GM21528 (cell line): ENCODE data around the gene PPP3CA.
"Not testable (repeated sequence)": the region's sequence is repeated elsewhere in the genome, so short reads cannot be mapped to it uniquely, and the experiment has no call there.

Source experiments
- ATAC-seq: cut with Tn5 transposase; IDR thresholded peaks from one replicate; pipeline ENCODE4 v1.9.1; 2021; ENCODE audit warnings: mild to moderate bottlenecking, moderate library complexity; ENCODE audit not compliant: unreplicated experiment, low FRiP score

The PPP3CA gene

GRCh38 chr4:101183666-101184373, 163.5 kb downstream of the PPP3CA start:
- ATAC-seq: no peak

- no peak for ATAC-seq
Observed at GRCh38 chr4:101183221-101183620, 164.1 kb downstream of the PPP3CA start.

GRCh38 chr4:101182688-101183087, 164.6 kb downstream of the PPP3CA start:
- ATAC-seq: not testable (repeated sequence)

- no peak for ATAC-seq
Observed at GRCh38 chr4:101178731-101179130, 168.6 kb downstream of the PPP3CA start.

- no peak for ATAC-seq
Observed at GRCh38 chr4:101177154-101177553, 170.2 kb downstream of the PPP3CA start.

- no peak for ATAC-seq
Observed at GRCh38 chr4:101175896-101176676, 171.2 kb downstream of the PPP3CA start.

GRCh38 chr4:101174679-101175345, 172.5 kb downstream of the PPP3CA start:
- no peak for ATAC-seq

- no peak for ATAC-seq
Observed at GRCh38 chr4:101172369-101172768, 175.0 kb downstream of the PPP3CA start.

GRCh38 chr4:101171747-101172146, 175.6 kb downstream of the PPP3CA start:
- no peak for ATAC-seq

GRCh38 chr4:101169044-101170014, 178.0 kb downstream of the PPP3CA start:
- ATAC-seq: peak; percentile 99

- ATAC-seq: no peak
Observed at GRCh38 chr4:101163936-101164335, 183.4 kb downstream of the PPP3CA start.

- no peak for ATAC-seq
Observed at GRCh38 chr4:101162990-101163380, 184.3 kb downstream of the PPP3CA start.

- ATAC-seq: no peak
Observed at GRCh38 chr4:101160792-101161592, 186.3 kb downstream of the PPP3CA start.

- ATAC-seq: no peak
Observed at GRCh38 chr4:101158507-101158906, 188.8 kb downstream of the PPP3CA start.

- ATAC-seq: no peak
Observed at GRCh38 chr4:101158134-101158482, 189.2 kb downstream of the PPP3CA start.

- no peak for ATAC-seq
Observed at GRCh38 chr4:101157415-101158133, 189.8 kb downstream of the PPP3CA start.

- no peak for ATAC-seq
Observed at GRCh38 chr4:101156619-101157310, 190.6 kb downstream of the PPP3CA start.

GRCh38 chr4:101155945-101156344, 191.4 kb downstream of the PPP3CA start:
- no peak for ATAC-seq
